ENCODE measurements around the gene JPH2.

Gene JPH2

DNA sequence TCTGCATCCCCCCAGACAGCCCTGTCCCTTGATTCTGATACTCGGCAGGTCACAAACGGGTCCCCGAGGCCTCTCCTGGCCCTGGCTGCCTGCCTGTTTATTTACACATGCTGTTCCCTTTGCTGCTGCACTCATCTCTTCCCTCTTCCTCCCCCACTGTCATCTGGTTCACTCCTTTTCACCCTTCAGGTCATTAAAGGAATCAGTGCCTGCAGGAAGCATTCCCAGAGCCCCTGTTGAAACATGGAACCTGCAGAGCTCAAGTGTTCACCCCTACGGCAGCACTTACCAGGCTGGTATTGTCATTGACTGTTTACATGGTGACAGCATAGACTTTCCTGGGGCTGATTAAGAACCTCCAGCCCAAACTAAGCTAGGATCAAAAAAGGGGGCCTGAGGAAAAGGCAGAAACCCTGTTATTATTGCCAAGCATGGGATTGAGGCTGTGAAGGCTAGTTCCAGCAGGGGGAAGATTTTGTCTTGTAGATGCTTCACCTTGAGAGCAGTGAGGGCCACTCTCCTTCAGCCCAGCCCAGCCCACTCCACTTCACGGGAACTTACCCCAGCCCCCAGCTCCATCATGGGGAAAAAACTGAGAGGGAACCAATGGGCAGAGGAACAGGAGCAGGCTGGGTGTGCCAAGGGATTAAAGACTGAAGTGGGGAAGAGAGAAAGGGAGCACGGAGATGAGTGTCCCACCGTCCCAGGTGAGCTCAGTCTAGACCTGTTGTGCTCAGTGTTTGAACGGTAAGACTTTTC lies 73.2 kb downstream of the JPH2 start:
- H2BK5ac ChIP-seq (ENCODE audit: low read depth, low read length, poor library complexity): no peak overlapping the region
- DNase-seq: no peak
- no peak overlapping the region for H2AFZ ChIP-seq (ENCODE audit: insufficient read depth, low read length, poor library complexity)
- no peak overlapping the region for H3K9ac ChIP-seq (ENCODE audit: low read length)
- H4K8ac ChIP-seq (ENCODE audit: low read depth, low read length): no peak overlapping the region
- H4K12ac ChIP-seq (ENCODE audit: low read depth, low read length): no peak overlapping the region
- no peak overlapping the region for H3K23ac ChIP-seq (ENCODE audit: low read length)
- H3K4me3 ChIP-seq (ENCODE audit: low read depth, low read length): no peak overlapping the region
- H2BK120ac ChIP-seq (ENCODE audit: insufficient read depth, low read length, poor library complexity): no peak overlapping the region
- H3K36me3 ChIP-seq (ENCODE audit: control insufficient read depth in 1 of 2, insufficient read depth in 2 of 2, low read length in 2 of 2): peaks cover 42 to 63% of the 10 kb centered on the region in 2 experiments
- peaks cover 3% of the 10 kb centered on the region for H3K79me1 ChIP-seq (ENCODE audit: low read length)
- no peaks in the 10 kb centered on the region for H3K79me2 ChIP-seq (ENCODE audit: control insufficient read depth, insufficient read depth, low read length, poor library complexity)
- no peak overlapping the region for H3K18ac ChIP-seq (ENCODE audit: low read length)
- no peak overlapping the region for H3K4ac ChIP-seq (ENCODE audit: low read depth, low read length)
- H3K14ac ChIP-seq (ENCODE audit: low read length): no peak overlapping the region
- WGBS (ENCODE audit: extremely low coverage, insufficient coverage, insufficient read length): no CpG with 5 or more reads among the region's 8 CpGs
- H3K27me3 ChIP-seq (ENCODE audit: insufficient read depth, low read length): no peaks in the 10 kb centered on the region
- H2AK5ac ChIP-seq (ENCODE audit: low read length): no peak overlapping the region
- H3K4me1 ChIP-seq (ENCODE audit: control insufficient read depth in 1 of 2, insufficient read depth in 2 of 2, low read length in 2 of 2): peaks cover 3% of the 10 kb centered on the region in 2 experiments
- no peak overlapping the region for H3K4me2 ChIP-seq (ENCODE audit: low read length)
- H4K91ac ChIP-seq (ENCODE audit: low read depth, low read length): no peak overlapping the region
- H2BK12ac ChIP-seq (ENCODE audit: low read length): no peak overlapping the region
- no peak overlapping the region for H3K27ac ChIP-seq (ENCODE audit: low read depth, low read length)
- peaks cover 4% of the 10 kb centered on the region for H3K9me3 ChIP-seq (ENCODE audit: insufficient read depth, low read depth, low read length)

- Histone ChIP-seq H3K27ac (ENCODE audit: low read depth, low read length) (no peak overlapping the region), H3K4me1 (ENCODE audit: control insufficient read depth in 1 of 2, insufficient read depth in 2 of 2, low read length in 2 of 2) (peaks cover 3% of the 10 kb centered on the region in 2 experiments), H3K18ac (ENCODE audit: low read length) (no peak overlapping the region), H4K12ac (ENCODE audit: low read depth, low read length) (no peak overlapping the region), H2BK12ac (ENCODE audit: low read length) (no peak overlapping the region), H4K8ac (ENCODE audit: low read depth, low read length) (no peak overlapping the region), H3K4ac (ENCODE audit: low read depth, low read length) (no peak overlapping the region), H3K23ac (ENCODE audit: low read length) (no peak overlapping the region), H2AFZ (ENCODE audit: insufficient read depth, low read length, poor library complexity) (no peak overlapping the region), H3K79me1 (ENCODE audit: low read length) (peaks cover 3% of the 10 kb centered on the region), H4K91ac (ENCODE audit: low read depth, low read length) (no peak overlapping the region), H3K27me3 (ENCODE audit: insufficient read depth, low read length) (no peaks in the 10 kb centered on the region), H3K9me3 (ENCODE audit: insufficient read depth, low read depth, low read length) (peaks cover 2% of the 10 kb centered on the region), H3K4me3 (ENCODE audit: low read depth, low read length) (no peak overlapping the region), H2AK5ac (ENCODE audit: low read length) (no peak overlapping the region), H2BK120ac (ENCODE audit: insufficient read depth, low read length, poor library complexity) (no peak overlapping the region), H3K79me2 (ENCODE audit: control insufficient read depth, insufficient read depth, low read length, poor library complexity) (no peaks in the 10 kb centered on the region), H3K14ac (ENCODE audit: low read length) (no peak overlapping the region), H3K36me3 (ENCODE audit: control insufficient read depth in 1 of 2, insufficient read depth in 2 of 2, low read length in 2 of 2) (peaks cover 42 to 59% of the 10 kb centered on the region in 2 experiments), H3K4me2 (ENCODE audit: low read length) (no peak overlapping the region), H2BK5ac (ENCODE audit: low read depth, low read length, poor library complexity) (no peak overlapping the region), H3K9ac (ENCODE audit: low read length) (no peak overlapping the region)
- DNase-seq: no peak
- WGBS (ENCODE audit: extremely low coverage, insufficient coverage, insufficient read length): no CpG with 5 or more reads among the region's 7 CpGs
Observed at GRCh38 chr20:44112889-44113617, 73.9 kb downstream of the JPH2 start.

GRCh38 chr20:44112456-44112855 lies 74.5 kb downstream of the JPH2 start:
- H4K91ac ChIP-seq (ENCODE audit: low read depth, low read length): no peak overlapping the region
- H3K27ac ChIP-seq (ENCODE audit: low read depth, low read length): no peak overlapping the region
- peaks cover 3% of the 10 kb centered on the region in 2 experiments for H3K4me1 ChIP-seq (ENCODE audit: control insufficient read depth in 1 of 2, insufficient read depth in 2 of 2, low read length in 2 of 2)
- H3K27me3 ChIP-seq (ENCODE audit: insufficient read depth, low read length): no peaks in the 10 kb centered on the region
- H2BK120ac ChIP-seq (ENCODE audit: insufficient read depth, low read length, poor library complexity): no peak overlapping the region
- DNase-seq: no peak
- no peaks in the 10 kb centered on the region for H3K79me2 ChIP-seq (ENCODE audit: control insufficient read depth, insufficient read depth, low read length, poor library complexity)
- no peak overlapping the region for H2AK5ac ChIP-seq (ENCODE audit: low read length)
- no peak overlapping the region for H3K23ac ChIP-seq (ENCODE audit: low read length)
- H3K79me1 ChIP-seq (ENCODE audit: low read length): peaks cover 3% of the 10 kb centered on the region
- no peak overlapping the region for H2BK12ac ChIP-seq (ENCODE audit: low read length)
- peaks cover 2% of the 10 kb centered on the region for H3K9me3 ChIP-seq (ENCODE audit: insufficient read depth, low read depth, low read length)
- no peak overlapping the region for H4K8ac ChIP-seq (ENCODE audit: low read depth, low read length)
- no peak overlapping the region for H3K14ac ChIP-seq (ENCODE audit: low read length)
- WGBS (ENCODE audit: extremely low coverage, insufficient coverage, insufficient read length): no CpG with 5 or more reads among the region's 6 CpGs
- H3K4ac ChIP-seq (ENCODE audit: low read depth, low read length): no peak overlapping the region
- H4K12ac ChIP-seq (ENCODE audit: low read depth, low read length): no peak overlapping the region
- peaks cover 42 to 59% of the 10 kb centered on the region in 2 experiments for H3K36me3 ChIP-seq (ENCODE audit: control insufficient read depth in 1 of 2, insufficient read depth in 2 of 2, low read length in 2 of 2)
- no peak overlapping the region for H3K4me3 ChIP-seq (ENCODE audit: low read depth, low read length)
- H3K18ac ChIP-seq (ENCODE audit: low read length): no peak overlapping the region
- H2BK5ac ChIP-seq (ENCODE audit: low read depth, low read length, poor library complexity): no peak overlapping the region
- H2AFZ ChIP-seq (ENCODE audit: insufficient read depth, low read length, poor library complexity): no peak overlapping the region
- no peak overlapping the region for H3K9ac ChIP-seq (ENCODE audit: low read length)
- no peak overlapping the region for H3K4me2 ChIP-seq (ENCODE audit: low read length)

DNA sequence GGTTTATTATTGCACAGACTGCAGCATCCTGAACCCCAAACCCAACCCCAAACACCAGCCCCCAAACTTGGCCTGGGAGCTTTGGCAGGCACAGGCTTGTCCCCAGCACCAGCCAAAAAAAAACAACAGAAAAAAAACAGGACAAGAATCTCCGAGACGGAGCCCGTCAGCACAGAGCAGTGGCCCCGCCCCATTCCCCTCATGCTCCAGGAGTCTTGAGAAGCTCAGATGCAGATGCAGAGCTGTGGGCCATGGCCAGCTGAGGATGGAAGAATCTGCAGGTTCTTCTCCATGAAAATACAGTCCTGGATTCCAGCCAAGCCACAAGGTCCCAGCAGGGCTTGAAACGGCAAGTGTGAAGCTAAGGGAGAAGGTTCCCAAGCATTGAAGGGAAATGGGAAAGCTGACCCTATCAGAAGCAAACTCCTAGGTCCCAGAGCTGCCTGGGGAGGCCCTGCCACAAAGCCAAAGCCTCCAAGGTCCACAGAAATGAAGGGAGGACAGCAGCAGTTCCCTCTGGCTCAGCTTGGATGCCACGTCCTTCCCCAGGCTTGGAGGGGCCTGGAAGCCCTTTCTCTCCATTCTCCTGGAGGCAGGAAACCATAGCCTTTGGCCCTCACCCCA lies 75.2 kb downstream of the JPH2 start:
- no peak overlapping the region for H3K4me3 ChIP-seq (ENCODE audit: low read depth, low read length)
- H3K18ac ChIP-seq (ENCODE audit: low read length): no peak overlapping the region
- no peak overlapping the region for H3K14ac ChIP-seq (ENCODE audit: low read length)
- no peak overlapping the region for H4K12ac ChIP-seq (ENCODE audit: low read depth, low read length)
- H3K79me1 ChIP-seq (ENCODE audit: low read length): no peaks in the 10 kb centered on the region
- H2BK5ac ChIP-seq (ENCODE audit: low read depth, low read length, poor library complexity): no peak overlapping the region
- WGBS (ENCODE audit: extremely low coverage, insufficient coverage, insufficient read length): no CpG with 5 or more reads among the region's 6 CpGs
- no peak overlapping the region for H2BK120ac ChIP-seq (ENCODE audit: insufficient read depth, low read length, poor library complexity)
- H2BK12ac ChIP-seq (ENCODE audit: low read length): no peak overlapping the region
- H2AFZ ChIP-seq (ENCODE audit: insufficient read depth, low read length, poor library complexity): no peak overlapping the region
- H3K9me3 ChIP-seq (ENCODE audit: insufficient read depth, low read depth, low read length): peaks cover 2% of the 10 kb centered on the region
- peaks cover 42 to 57% of the 10 kb centered on the region in 2 experiments for H3K36me3 ChIP-seq (ENCODE audit: control insufficient read depth in 1 of 2, insufficient read depth in 2 of 2, low read length in 2 of 2)
- no peak overlapping the region for H4K8ac ChIP-seq (ENCODE audit: low read depth, low read length)
- H3K4ac ChIP-seq (ENCODE audit: low read depth, low read length): no peak overlapping the region
- peak; percentile 33 to 60 for DNase-seq
- no peaks in the 10 kb centered on the region for H3K27me3 ChIP-seq (ENCODE audit: insufficient read depth, low read length)
- no peak overlapping the region for H3K4me2 ChIP-seq (ENCODE audit: low read length)
- no peak overlapping the region for H3K23ac ChIP-seq (ENCODE audit: low read length)
- H3K4me1 ChIP-seq (ENCODE audit: control insufficient read depth in 1 of 2, insufficient read depth in 2 of 2, low read length in 2 of 2): no peaks in the 10 kb centered on the region
- H4K91ac ChIP-seq (ENCODE audit: low read depth, low read length): no peak overlapping the region
- no peaks in the 10 kb centered on the region for H3K79me2 ChIP-seq (ENCODE audit: control insufficient read depth, insufficient read depth, low read length, poor library complexity)
- H2AK5ac ChIP-seq (ENCODE audit: low read length): no peak overlapping the region
- H3K9ac ChIP-seq (ENCODE audit: low read length): no peak overlapping the region
- H3K27ac ChIP-seq (ENCODE audit: low read depth, low read length): no peak overlapping the region

All from trophoblast cell (in vitro differentiated cells and primary cell).